ENCODE results near the gene LRRC15.

The LRRC15 gene

DNA sequence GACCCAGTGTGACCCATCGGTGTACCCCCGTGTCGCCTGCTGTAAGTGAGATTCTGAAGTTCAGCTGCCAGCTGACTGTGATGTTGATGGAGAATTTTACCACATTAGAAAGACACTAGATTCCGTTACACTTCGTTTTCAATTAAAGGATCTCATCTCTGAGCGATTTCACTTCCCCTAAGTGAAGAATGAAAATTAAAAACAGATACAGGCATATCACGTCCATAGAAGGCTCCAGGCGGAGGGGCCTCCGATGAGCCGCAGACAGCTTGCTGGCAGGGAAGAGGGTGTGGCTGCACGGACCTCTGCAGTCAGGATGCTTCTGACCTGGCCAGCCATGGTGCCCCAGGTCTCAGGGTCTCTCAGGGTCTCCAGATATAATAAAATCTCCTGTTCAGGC lies 11.9 kb downstream of the LRRC15 start:
- no peak for DNase-seq

DNA sequence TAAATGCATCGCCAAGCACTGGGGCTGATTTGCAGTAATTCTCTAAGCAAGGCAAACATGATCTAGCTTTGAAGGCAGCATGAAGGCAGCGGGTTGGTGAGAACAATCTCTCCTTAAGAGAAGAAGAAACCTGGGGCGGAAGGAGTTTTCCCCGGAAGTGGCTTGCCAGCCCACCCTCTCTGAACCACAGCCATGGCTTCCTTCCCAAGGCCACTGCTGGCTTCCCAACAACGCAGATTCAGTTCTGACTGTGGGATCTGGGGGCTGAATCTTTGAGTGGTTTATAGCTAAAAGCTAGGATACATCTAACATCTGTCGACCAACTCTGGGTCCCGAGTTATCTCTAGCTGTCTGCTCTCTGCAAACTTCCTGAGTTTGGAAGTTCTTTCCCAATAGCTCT lies 14.2 kb downstream of the LRRC15 start:
- DNase-seq: no peak

DNA sequence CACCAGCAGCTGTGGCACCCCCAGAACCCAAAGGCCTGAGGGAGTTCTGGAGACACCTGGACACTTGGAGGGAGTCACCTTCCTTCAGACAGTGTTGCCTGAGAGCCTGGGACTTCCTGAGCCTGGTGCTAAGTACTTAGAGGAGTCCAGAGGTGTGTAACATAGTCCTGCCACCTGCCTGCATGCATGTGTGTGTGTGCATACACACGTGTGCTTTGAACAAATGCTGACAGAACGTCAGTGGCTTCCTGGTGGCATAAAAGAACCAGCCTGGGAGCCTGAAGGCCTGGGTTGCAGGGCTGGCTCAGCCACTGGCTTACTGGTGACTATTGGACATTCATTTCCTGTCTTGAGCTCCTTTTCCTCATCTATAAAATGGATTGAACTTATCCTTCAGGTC lies 15.2 kb downstream of the LRRC15 start:
- DNase-seq: no peak

DNA sequence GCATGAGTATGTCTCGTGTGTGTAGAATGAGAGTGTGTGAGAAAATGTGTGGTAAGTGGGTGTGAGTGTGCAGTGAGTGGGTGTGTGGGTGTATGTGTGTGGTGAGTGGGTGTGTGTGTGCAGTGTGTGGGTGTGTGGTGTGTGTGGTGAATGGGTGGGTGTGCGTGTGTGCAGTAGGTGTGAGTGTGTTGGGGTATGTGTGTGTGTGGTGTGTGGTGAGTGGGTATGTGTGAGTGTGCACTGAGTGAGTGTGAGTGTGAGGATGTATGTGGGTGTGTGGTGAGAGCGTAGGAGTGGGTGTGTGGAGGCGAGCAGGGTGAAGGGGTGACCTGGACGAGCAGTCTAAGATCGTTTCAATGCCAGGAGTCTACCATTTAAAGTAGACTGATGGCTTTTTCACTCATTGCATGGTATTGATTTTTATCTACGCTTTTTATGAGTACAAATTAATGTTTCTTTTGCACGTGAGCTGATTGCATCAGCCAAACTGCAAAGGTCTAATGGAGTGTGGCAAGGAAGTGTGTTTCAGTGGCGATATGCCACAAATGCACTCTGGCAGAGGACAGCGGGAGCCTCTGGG lies 16.8 kb downstream of the LRRC15 start:
- DNase-seq: no peak

DNA sequence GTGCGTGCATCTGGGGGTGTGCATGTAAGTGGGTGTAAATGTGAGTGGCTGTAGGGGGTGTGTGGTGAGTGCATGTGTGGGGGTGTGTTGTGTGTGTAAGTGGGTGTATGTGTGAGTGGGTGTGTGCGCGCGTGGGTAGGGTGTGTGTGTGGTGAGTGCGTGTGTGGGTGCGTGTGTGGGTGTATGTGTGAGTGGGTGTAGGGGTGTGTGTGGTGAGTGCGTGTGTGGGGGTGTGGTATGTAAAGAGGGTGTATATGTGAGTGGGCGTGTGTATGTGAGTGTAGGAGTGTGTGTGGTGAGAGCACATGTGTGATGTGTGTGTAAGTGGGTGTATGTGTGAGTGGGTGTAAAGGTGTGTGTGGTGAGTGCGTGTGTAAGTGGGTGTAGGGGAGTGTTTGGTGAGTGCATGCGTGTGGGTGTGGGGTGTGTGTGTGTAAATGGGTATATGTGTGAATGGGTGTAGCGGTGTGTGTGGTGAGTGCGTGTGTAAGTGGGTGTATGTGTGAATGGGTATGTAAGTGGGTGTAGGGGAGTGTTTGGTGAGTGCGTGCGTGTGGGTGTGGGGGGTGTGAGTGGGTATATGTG lies 17.5 kb downstream of the LRRC15 start:
- no peak for DNase-seq

DNA sequence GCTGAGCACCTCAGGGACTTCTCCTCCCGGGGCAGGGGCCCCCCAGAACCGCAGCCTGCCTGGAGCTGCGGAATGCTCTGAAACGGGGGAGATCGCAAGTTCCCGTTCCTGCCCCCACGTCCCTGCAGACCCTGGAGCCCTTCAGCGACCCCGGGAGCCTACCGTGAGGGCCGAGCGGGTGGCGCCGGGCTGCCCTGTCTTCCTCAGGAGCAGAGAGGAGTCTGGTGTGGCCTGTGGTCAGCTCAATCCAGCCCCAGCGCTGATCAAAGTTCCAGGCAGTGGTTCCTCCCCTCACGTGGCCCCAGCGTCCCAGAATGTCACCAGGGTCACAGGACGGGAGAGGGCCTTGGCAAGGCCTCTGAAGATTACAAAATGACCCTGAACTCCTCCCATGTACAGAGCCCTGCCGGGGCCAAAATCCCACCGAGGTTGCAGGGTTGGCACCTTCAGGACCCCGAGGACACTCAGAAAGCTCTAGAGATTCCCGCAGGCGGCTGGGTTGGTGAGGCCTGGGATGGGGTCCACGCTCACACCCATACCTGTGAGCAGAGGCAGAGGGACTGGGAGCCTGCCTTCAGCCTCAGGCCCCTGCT lies 18.4 kb downstream of the LRRC15 start, which contains the start of gene CPN2:
CPN2 (minus strand) TSS at position 249 of the 593 bp plus-strand sequence. CDS start 8,626 bp downstream, outside the sequence.
- DNase-seq: no peak

DNA sequence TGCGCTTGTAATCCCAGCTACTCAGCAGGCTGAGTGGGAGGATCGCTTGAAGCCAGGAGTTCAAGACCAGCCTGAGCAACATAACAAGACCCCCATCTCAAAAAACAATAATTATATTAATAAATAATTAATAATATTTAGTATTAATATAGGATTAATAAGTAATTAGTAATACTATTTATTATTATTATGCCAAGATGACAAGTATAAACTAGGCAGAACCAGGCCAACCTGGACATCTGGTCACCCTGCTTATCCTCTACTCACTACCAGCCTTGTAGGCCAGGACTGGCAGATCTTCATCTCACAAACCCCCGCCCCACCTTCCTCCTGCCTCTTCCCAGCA lies 18.8 kb downstream of the LRRC15 start:
- no peak for DNase-seq

DNA sequence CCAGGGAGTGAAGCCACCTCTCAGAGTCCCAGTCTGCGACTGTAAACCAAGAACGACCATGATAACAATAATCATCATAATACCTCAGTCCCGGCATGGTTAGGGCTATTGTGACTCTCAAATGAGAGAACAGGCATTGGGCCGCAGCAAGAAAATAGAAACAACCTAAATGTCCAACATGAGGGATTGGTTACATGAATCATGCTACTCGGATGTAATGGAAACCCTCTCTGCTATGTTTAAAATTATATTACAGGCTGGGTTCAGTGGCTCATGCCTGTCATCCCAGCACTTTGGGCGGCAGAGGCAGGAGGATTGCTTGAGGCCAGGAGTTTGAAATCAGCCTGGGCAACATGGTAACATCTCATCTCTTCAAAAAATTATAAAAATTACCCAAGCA lies 21.2 kb downstream of the LRRC15 start:
- no peak for DNase-seq

DNA sequence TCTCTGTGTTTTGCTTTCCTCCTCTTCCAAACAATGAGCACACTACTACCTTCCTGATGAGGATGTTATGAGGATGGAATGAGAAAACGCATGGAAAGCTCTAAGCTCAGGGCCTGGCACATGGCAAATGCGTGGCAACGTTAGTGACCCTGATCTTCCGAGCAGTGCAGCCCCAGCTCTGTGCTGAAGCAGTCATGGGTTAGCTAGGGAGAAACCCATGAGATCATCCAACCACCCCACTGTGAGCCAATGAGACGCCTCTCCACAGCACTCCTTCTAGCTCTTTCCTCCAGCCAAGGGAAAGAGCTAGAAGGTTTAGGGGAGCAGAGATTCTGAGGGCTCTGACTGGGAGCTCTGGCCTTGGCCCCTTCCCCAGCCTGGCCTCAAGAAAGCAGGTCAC lies 22.9 kb downstream of the LRRC15 start:
- DNase-seq: no peak

DNA sequence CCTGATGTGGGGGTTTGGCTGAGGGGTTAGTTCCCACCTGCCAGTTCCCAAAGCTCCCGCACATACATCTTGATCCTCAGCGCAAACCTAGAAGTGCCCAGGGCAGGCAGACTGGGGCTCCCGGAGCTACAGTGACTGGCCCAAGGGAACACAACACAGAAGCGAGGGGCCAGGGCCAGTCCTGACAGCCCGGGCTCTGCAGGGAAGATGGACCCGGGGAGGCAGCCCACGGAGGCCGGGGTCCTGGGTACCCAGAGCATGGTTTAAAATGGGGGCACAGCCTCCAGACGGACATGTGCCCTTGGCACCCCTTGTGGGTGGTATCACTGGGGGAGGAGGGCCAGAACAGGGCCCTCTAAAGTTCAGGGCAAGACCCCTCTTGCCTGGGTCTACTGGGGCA lies 23.5 kb downstream of the LRRC15 start:
- DNase-seq: no peak

DNA sequence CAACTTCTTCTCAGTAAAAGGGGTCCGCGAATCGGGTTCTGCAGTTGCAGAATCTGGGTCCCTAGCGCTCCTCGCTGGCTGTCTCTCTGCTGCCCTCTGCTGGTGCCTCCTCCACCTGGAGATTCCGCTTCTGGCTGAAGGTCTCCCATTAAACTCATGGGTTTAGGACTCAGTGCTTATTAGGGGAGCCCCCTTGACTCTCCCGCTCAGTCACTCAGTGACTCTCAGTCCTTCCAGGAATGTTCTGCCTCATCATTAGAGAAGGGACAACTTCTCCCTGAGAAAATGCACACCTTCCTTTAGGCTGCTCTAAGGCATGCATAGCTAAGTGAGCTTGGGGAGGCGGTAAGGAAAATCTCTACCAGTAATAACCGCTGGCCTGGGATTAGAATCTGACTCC lies 25.5 kb downstream of the LRRC15 start:
- DNase-seq: peak; percentile 47

DNA sequence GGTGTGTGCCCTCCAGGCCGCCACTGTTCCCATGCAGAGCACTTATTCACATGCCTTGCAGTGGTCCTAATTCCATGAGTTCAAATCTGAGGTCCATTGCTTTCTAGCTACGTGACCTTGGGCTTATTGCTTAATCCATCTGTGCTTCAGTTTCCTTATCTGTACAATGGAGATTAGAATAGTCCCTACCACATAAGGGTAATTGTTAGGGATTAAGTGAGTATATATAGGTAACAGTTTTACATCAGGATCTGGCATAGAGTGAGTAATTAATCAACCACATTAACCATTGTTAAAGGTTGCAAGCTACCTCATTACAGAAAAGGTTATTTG lies 26.0 kb downstream of the LRRC15 start:
- no peak for DNase-seq

DNA sequence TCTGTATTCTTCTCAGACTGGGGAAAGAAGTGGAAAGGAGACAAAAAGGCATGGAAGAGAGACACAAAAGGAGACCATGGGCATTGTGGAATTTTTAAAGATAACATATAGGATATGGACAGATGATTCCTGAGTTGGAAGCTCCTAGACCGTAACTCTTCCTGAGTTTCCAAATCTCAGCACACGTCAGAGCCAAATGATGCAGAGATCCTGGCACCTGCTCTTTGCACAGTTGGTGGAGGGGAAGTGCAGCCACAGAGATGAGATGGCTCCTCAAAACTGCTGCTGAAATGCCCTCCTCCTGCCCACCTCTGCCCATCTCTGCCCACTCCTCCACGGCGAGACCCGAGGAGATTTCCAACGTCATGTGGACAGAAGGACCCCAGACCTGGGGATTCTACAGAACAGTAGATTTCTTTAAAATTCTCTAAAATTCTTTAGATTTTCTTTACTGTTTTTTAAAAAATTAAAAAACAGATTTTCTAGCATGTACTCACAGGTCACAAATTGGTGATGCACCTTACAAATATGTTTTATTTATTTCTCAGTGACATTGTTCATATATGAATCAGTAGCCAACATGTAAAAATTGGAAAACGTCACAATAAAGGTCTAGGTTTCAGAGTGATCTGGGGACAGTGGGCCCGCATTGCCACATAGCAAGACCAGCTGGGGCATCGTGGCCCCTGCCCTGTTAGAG lies 26.5 kb downstream of the LRRC15 start:
- no peak for DNase-seq

DNA sequence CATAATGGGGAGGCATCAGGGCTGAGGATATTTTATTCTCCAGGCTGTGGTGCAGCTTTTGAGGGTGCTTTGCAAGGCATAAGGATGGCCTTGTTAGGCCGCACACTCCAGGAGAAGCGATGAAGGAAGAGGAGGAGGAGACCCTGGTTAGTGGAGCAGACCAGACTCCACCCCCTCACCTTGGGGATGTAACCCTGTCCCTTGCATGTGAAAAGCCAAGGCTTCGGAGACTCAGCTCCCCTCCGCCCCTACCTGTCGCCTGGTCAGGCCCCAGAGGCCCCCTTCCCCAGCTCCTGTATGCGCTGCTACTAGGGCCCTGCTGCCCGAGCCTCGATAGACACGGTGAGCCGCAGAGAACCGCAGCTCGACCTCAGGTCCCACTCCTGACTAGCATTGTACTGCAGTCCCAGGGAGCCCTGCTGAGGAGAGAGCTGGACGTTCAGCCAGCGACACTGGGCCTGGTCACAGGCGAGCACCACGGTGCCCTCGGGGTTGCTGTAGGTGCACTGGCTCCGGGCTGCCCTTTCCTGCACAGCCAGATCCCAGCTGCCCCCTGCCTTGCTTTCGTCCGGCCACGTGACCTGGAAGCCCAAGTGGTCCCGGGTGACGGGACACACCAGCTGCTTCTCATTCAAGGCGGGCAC lies 28.7 kb downstream of the LRRC15 start:
- DNase-seq: no peak

DNA sequence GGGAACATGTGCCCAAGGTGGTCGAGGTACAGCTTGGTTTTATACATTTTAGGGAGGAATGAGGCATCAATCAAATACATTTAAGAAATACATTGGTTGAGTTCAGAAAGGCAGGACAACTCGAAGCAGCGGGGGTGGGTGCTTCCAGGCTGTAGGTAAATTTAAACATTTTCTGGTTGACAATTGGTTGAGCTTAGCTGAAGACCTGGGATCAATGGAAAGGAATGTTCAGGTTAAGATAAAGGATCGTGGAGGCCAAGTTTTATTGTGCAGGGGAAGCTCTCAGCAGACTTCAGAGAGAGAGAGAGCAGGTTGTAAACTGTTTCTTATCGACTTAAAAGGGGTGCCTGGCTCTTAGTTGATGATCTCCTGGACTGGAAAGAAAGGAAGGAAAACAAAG lies 29.7 kb downstream of the LRRC15 start:
- DNase-seq: no peak

DNA sequence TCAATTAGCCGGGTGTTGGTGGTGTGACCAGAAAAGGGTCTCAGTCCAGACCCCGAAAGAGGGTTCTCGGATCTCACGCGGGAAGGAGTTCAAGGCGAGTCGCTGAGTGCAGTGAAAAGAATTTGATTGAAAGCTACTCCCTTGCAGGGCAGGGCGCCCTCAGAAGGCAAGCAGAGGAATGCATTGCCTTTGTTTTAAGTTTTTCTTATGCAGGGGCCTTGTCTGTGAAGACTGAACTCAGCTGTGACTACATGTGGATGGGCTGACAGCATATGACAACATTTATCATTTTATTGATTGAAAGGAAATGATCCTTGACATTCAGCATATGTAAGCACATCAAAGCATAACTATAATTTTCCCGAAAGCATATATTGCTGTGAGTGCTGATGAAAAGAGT lies 30.2 kb downstream of the LRRC15 start:
- no peak for DNase-seq

DNA sequence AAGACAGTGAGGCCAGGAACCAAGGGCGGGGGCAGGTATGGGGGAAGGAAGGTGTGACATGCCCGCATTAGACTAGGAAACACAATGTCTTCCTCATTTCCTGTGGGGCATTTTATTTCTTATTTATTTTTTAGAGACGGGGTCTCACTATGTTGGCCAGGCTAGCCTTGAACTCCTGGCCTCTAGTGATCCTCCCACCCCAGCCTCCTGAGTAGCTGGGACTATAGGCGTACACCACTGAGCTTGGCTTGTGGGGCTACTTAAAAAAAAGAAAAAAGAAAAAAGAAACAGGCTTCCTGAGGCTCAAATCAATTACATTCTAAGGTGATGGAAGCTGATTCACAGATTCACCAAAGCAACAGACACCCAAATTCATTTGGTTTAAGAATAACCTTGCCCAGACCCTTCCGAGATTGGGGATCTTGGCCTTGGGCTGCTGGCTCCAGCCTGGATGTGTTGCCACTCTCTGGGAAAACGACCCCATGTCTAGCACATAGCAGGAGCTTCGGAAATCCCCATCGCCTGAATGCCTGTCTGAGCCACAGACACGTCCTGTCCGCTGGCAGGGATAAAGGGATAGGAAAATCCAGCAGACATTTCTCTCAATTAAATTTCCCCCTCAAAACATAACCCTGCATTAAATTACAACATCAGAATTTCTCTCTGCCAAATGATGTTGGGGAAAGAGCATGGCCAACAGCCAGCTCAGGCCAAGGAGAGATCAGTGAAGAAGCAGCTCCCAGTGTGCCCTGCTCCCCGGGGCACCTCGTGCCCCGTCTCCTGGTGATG lies 31.4 kb downstream of the LRRC15 start:
- no peak for DNase-seq

DNA sequence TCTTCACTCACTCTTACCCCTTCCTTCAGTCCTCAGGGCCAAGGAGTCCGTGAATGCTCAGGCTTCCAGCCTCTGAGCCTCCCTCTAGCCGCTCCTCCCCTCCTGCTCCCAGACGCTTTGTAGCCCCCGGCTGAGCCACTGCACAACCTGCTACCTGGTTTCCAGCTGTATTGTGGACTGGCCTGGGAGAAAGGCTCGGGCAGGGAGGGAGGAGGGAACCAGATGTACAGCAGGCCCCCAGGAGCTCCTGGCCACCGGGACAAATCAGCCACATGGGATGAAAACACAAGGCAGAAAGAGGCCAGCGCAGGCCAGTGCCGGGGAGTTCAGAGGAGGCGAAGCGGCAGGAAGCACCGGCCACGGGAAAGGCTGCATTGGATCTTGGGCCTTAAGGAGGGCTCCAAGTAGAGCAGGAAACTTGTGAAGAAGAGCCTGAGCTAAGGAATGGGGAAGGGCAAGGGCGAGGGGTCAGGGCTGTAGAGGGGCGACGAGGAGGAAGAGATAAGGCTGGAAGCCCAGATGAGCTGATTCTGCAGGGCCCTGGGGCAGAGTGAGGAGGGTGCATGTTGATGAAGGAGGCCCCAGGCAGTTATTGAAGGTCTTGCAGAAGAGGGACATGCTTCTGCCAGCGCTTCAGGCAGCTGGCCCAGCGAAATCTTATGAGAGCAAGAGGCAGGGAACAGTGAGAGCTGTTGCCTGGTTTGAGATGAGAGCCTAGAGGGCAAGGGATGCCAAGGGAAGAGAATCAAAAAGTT lies 32.8 kb downstream of the LRRC15 start:
- no peak for DNase-seq

DNA sequence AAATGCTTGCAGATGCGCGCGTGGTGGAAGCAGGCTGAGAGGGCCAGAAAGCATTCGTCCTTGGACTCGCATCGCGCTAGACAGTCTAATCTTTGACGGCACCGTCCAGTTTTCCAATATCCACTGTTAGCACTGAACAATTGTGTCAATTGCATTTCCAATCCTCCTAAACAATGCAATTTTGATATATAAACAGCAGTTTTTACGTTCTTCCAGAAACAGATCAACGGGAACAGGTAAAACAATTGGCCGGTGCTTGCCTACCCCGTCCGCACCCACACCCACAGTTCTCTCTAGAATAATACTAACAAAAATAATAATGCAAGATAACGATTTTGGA lies 35.6 kb downstream of the LRRC15 start:
- DNase-seq: no peak

DNA sequence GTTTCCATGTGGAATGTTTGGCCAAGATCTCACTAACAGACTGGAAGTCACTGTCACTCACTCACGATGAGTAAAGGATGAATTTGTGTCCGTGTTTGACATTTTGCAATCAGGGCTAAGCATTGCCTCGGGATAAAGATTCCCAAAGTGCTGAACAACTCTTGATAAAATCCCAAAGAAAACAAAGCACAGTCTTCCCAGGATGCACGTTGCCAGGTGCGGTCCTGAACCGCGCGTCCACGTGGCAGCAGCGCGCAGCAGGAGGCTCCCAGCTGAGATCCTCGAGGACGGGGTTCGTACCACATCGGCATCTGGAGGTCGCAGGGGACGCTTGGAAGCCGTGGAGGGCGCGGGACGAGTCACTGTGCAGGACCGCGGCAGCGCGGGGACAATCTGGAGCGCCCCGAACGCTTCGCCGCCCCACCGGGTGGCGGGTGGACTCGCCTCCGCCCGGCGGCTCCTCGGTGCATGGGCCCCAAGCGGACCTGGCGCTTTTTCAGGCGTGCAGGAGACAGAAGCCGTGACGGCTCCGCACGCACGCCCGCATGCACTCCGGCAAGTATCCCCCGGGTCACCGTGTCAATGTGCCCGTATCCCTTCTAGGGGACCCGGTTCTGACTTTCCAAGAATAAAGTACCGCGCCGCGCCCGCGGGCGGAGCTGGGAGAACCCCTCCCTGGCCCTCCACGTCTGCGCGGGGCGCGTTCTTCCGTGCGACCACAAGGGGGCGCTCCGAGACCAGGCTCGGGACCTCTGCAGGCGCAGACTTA lies 36.1 kb downstream of the LRRC15 start:
- DNase-seq: peak; percentile 82

DNA sequence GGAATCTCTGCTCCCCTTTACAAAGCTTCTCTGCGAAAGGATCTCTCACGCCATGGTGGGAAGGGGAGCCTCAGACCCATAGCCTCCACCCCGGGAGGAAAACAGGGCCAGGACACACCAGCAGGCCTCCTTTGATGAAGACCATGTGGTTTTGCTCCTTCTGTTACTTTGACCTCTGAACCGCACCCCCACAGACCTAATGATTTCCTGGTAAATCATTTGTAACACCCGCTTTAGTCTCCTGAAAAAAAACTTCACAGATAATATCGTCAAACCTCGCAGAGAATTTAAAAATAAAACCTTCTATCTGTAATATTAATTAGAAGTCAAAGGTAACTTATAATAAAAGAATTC lies 36.7 kb downstream of the LRRC15 start:
- no peak for DNase-seq

DNA sequence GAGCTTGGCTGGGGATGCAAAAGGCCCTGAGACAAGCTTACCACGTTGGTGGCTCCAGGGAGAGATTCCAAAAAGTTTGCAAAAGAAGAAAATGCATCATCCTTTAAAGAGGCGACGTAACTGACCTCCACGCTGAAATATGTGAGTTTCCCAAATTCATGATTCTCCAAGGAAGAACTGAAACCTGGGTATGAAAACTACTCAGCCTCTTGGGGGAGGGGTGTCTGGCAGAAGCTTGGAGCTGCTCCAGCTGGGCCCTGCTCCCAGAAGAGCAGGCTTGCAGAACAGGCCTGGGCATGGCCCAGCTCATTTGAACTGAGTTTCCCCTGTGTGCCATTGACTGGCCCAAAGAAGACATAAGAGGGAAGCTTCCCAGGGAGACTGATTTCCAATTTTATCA lies 39.0 kb downstream of the LRRC15 start:
- no peak for DNase-seq
